ENCODE measurements around the gene JMJD8. TPM values are rescaled to one million over a fixed set of nuclear protein-coding genes. Genes with fewer than 3 reads are reported as not detected.
A peak's percentile ranks its signal among the peaks of the same experiment; 100 is the strongest.

The JMJD8 gene
- total RNA-seq, 2 experiments from 2014 or later = 48.7 to 82.3 TPM

DNA sequence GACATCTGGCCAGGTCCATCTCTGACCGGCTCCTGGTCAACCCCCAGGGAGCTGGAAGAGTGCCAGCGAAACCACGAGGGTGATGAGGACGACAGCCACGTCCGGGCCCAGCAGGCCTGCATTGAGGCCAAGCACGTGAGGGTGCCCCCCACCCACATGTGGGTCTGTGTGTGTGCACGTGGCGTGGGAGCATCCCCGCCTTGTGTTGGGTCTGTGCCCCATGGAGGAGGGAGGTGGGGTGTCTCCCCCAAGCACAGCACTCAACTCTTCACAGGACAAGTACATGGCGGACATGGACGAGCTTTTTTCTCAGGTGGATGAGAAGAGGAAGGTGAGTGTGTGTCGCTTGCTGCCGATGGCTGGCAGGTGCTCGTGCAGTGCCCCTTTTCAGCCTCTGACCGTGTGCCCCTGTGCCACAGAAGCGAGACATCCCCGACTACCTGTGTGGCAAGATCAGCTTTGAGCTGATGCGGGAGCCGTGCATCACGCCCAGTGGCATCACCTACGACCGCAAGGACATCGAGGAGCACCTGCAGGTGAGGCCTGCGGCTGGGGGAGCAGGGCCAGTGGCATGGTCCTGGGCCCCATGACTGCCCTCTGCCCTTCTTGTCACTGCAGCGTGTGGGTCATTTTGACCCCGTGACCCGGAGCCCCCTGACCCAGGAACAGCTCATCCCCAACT, 2.2 kb downstream of the JMJD8 start:
- H2AFZ ChIP-seq (ENCODE audit: low read length) = no peak overlapping the region
- peaks cover 25% of the 10 kb centered on the region; the same call in 1 of the 2 replicates for H3K79me2 ChIP-seq (ENCODE audit: insufficient read depth, low read depth, low read length)
- peaks cover 42% of the 10 kb centered on the region for H3K36me3 ChIP-seq (ENCODE audit: insufficient read depth, low read length)
- ChIA-PET POLR2A (no interaction called here), CTCF (ENCODE audit: unreplicated experiment) (interaction anchor here (0.6 kb wide), 1 partner anchor 93 kb away, joined by 3 read pairs; no protein-coding TSS in a partner anchor)
- H3K27ac ChIP-seq (ENCODE audit: low read depth, low read length, poor library complexity, severe bottlenecking) = no peak overlapping the region
- H3K9me2 ChIP-seq (ENCODE audit: insufficient read depth, low read length) = no peaks in the 10 kb centered on the region
- peak overlapping the region; percentile 88 for H3K4me2 ChIP-seq (ENCODE audit: low read length)
- TSS peak; percentile 95 for BruUV-seq (replicated peaks)
- TF ChIP-seq EZH2phosphoT487 (IDR thresholded peaks at IDR 0.05; ENCODE audit: borderline replicate concordance, low read depth, low read length) = no peak
- TF ChIP-seq, protein P1, sequence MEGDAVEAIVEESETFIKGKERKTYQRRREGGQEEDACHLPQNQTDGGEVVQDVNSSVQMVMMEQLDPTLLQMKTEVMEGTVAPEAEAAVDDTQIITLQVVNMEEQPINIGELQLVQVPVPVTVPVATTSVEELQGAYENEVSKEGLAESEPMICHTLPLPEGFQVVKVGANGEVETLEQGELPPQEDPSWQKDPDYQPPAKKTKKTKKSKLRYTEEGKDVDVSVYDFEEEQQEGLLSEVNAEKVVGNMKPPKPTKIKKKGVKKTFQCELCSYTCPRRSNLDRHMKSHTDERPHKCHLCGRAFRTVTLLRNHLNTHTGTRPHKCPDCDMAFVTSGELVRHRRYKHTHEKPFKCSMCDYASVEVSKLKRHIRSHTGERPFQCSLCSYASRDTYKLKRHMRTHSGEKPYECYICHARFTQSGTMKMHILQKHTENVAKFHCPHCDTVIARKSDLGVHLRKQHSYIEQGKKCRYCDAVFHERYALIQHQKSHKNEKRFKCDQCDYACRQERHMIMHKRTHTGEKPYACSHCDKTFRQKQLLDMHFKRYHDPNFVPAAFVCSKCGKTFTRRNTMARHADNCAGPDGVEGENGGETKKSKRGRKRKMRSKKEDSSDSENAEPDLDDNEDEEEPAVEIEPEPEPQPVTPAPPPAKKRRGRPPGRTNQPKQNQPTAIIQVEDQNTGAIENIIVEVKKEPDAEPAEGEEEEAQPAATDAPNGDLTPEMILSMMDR (conservative IDR thresholded peaks at IDR 0.05; ENCODE audit: low read length) = no peak
- H3K9me3 ChIP-seq (ENCODE audit: low read length) = no peaks in the 10 kb centered on the region
- no peak for DNase-seq (ENCODE audit: low spot score)
- H3K4me1 ChIP-seq (ENCODE audit: insufficient read depth, low read length, poor library complexity, severe bottlenecking) = peaks cover 40% of the 10 kb centered on the region
- intact Hi-C loops (cut with micrococcal nuclease; ENCODE audit: unreplicated experiment) = loop anchor here (5.0 kb wide), 1 partner anchor 40 kb away; the partner anchor contains the start of gene ANTKMT
- peaks cover 5% of the 10 kb centered on the region; the same call in 1 of the 2 replicates for H4K20me1 ChIP-seq (ENCODE audit: insufficient read depth, low read length)
- H3K4me3 ChIP-seq (ENCODE audit: low read depth, low read length, poor library complexity, severe bottlenecking) = peak overlapping the region; percentile 82

DNA sequence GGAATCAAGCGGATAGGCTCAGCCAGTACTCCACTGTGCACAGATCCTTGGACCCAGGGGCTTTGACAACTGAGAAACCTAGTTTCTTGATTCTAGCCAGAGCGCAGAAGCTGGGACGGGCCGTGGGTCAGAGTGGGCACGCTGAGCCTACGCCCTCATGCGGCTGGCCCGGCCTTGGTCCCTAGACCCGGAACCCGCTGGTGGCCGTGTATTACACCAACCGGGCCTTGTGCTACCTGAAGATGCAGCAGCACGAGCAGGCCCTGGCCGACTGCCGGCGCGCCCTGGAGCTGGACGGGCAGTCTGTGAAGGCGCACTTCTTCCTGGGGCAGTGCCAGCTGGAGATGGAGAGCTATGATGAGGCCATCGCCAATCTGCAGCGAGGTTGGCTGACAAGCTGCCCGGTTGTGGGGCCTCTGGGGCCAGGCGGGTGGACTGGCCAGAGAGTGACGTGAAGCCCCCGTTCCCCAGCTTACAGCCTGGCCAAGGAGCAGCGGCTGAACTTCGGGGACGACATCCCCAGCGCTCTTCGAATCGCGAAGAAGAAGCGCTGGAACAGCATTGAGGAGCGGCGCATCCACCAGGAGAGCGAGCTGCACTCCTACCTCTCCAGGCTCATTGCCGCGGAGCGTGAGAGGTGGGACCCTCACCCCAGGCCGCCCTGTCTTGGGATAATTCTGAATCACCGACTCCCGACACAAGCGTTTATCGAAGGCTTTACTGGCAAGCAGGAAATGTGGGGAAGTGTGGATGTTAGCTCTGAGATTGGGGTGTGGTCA, 3.0 kb downstream of the JMJD8 start:
- Histone ChIP-seq H3K79me2 (ENCODE audit: insufficient read depth, low read depth, low read length) (peaks cover 25% of the 10 kb centered on the region; the same call in 1 of the 2 replicates), H3K36me3 (ENCODE audit: insufficient read depth, low read length) (peaks cover 35% of the 10 kb centered on the region), H3K9me3 (ENCODE audit: low read length) (no peaks in the 10 kb centered on the region), H3K9me2 (ENCODE audit: insufficient read depth, low read length) (no peaks in the 10 kb centered on the region), H3K27ac (ENCODE audit: low read depth, low read length, poor library complexity, severe bottlenecking) (peak overlapping the region; percentile 63), H3K4me3 (ENCODE audit: low read depth, low read length, poor library complexity, severe bottlenecking) (peak overlapping the region; percentile 82), H3K4me1 (ENCODE audit: insufficient read depth, low read length, poor library complexity, severe bottlenecking) (peaks cover 40% of the 10 kb centered on the region), H2AFZ (ENCODE audit: low read length) (no peak overlapping the region), H4K20me1 (ENCODE audit: insufficient read depth, low read length) (peaks cover 5% of the 10 kb centered on the region; the same call in 1 of the 2 replicates), H3K4me2 (ENCODE audit: low read length) (peak overlapping the region; percentile 88)
- TF ChIP-seq, protein P1 (conservative IDR thresholded peaks at IDR 0.05; ENCODE audit: low read length) = peak; percentile 47; the same call in 1 of the 2 replicates
- TF ChIP-seq EZH2phosphoT487 (IDR thresholded peaks at IDR 0.05; ENCODE audit: borderline replicate concordance, low read depth, low read length) = no peak
- intact Hi-C loops (cut with micrococcal nuclease; ENCODE audit: unreplicated experiment) = loop anchor here (5.0 kb wide), 1 partner anchor 41 kb away; the partner anchor contains the start of gene ANTKMT
- POLR2A ChIA-PET = no interaction called here
- BruUV-seq (replicated peaks) = no TSS peak
- DNase-seq (ENCODE audit: low spot score) = peak; percentile 58
- CTCF ChIA-PET (ENCODE audit: unreplicated experiment) = interaction anchor here (0.6 to 1.0 kb wide), 2 partner anchors 9 to 92 kb away, joined by 3 to 4 read pairs; partner anchors contain the start of gene WDR24
